ENCODE results near the gene CPD.
"Not testable (repeated sequence)": the region's sequence is repeated elsewhere in the genome, so short reads cannot be mapped to it uniquely, and the experiment has no call there.

The CPD gene

DNA sequence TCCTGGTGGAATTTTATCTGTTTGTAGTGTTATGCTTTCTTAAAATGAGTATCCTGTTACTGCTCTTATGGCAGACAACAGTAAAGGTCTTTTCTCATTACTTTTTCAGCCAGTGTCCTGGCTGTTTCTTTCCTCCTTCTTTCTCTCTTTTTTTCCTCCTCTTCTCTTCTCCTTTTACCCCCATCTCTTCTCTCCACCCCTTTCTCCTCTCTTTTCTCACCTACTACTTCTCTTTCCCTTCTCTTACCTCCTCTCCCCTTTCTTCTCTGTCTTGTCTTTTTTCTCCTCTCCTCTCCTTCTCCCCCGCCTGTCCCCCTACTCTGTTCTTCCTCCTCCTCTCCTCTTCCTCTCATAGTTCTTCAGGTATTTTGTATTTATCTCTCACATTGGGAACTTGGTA is 48.9 kb downstream of the CPD start:
- DNase-seq (ENCODE audit: low read depth), result no peak

DNA sequence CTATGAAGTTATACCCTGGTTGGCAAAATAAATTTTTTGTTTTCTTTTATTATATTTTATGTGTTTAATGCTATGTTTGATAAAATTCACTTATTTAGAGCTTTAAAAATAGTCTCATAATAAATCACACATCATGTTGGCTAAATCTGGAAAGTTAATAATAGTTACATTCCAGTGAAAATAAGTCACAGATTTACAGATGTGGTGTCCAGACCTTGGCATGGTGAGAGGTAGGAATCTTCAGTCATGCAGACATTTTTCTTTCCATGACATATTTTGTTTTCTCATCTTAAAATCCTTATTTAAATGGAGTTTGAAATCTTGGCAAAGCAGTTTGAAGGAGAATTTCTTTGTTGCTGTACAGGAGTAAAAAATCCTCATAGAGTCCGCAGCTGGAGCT is 50.4 kb downstream of the CPD start:
- DNase-seq (ENCODE audit: low read depth), result peak; percentile 77

DNA sequence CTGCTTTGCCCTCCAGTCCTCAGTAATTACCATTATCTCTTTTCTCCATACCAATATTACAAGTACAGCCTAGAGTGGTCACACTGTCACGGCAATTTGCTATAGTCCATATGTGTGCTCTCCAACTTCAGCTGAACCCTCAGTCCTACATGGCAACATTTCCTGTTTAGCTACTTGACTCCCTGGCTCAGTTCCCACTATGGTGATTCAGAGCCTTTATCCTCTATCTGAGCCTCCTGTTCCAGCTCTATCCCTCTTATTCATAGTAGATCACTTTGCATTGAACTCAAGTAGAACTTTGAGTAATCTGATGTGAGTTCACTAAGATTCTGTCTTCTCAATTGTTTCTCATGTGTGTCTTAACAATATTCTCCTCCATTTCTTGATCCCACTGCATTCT is 54.8 kb downstream of the CPD start:
- peak; percentile 81 for DNase-seq (ENCODE audit: low read depth)

DNA sequence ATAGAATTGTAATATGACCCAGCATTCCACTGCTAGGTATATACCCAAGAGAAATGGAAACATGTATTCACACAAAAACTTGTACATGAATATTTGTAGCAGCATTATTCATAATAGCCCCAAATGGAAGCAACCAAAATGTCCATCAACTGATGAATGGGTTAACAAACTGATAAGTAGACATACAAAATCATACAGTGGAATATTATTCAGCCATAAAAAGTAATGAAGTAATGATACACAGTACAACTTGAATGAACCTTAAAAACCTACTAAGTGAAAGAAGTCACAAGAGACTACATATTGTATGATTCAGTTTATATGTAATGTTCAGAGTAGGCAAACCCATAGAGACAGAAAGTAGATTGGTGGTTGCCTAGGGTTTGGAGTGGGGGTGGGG is 58.0 kb downstream of the CPD start:
- DNase-seq (ENCODE audit: low read depth), result no peak

DNA sequence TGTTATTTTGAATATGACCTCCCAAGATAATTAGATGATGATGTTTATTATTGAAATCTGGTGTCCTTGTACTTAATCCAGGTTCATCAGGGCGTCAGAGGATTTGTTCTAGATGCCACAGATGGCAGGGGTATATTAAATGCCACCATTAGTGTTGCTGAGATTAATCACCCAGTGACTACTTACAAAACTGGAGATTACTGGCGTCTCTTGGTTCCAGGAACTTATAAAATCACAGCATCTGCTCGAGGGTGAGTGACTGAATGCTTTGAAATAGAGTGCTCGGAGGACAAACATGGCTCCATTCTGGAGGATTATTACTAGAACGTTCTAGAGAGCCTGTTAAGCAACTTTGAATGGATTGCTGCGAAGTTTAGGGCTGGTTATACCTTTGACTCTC is 65.0 kb downstream of the CPD start:
- no peak for DNase-seq (ENCODE audit: low read depth)

DNA sequence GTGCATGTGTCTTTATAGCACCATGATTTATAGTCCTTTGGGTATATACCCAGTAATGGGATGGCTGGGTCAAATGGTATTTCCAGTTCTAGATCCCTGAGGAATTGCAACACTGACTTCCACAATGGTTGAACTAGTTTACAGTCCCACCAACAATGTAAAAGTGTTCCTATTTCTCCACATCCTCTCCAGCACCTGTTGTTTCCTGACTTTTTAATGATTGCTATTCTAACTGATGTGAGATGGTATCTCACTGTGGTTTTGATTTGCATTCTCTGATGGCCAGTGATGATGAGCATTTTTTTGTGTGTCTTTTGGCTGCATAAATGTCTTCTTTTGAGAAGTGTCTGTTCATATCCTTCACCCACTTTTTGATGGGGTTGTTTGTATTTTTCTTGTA is 67.9 kb downstream of the CPD start:
- not testable (repeated sequence) for DNase-seq (ENCODE audit: low read depth)

DNA sequence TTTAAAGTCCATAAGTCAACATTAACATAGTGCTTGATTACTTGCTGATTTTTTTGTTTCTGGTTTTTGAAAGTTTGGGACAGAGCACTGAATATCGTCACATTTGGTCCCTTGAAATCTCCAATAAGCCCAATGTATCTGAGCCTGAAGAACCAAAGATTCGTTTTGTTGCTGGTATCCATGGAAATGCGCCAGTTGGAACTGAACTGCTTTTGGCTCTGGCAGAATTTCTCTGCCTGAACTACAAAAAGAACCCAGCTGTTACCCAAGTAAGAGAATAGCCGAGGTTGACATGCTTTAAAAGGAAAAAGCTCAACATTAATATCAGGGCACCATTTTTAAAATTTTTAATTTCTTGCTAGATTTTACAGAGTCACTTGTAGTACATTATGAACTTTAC is 70.8 kb downstream of the CPD start:
- DNase-seq (ENCODE audit: low read depth), result peak; percentile 81

DNA sequence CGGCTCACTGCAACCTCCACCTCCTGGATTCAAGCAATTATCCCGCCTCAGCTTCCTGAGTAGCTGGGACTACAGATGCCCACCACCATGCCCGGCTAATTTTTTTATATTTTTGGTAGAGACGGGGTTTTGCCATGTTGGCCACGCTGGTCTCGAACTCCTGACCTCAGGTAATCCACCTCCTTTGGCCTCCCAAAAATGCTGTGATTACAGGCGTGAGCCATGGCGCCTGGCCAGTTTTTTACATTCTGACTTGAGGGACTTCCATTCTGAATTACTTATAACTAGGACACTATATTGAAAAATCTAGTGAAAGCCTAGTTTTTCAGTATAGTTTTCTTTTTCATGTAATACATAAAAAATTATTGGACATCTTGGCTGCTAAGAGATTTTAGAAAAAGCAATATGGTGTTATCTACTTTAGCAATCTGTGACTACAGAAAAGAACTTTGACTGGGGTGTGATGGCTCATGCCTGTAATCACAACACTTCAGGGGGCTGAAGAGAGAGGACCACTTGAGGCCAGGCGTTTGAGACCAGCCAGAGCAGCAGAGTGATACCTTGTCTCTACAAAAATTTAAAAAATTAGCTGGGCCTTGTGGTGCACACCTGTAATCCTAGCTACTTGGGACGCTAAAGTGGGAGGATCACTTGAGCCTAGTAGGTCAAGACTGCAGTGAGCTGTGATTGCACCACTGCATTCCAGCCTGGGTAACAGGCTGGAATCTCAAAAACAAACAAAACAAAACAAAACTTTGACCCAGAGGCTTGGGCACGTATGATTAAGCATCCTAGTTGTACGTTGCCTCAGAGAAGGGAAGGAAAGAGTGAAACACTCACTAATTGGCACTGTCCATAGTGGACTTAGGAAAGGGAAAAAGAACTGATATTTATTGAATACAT is 71.6 kb downstream of the CPD start:
- peak; percentile 90 for DNase-seq (ENCODE audit: low read depth)

DNA sequence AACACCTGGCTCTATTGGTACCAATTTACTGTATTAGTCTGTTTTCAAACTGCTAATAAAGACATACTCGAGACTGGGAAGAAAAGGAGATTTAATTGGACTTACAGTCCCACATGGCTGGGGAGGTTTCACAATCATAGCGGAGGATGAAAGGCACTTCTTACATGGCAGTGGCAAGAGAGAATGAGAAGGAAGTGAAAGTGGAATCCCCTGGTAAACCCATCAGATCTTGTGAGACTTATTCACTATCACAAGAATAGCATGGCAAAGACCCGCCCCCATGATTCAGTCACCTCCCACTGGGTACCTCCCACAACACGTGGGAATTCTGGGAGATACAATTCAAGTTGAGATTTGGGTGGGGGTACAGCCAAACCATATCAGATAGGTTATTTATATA is 75.9 kb downstream of the CPD start:
- DNase-seq (ENCODE audit: low read depth), result no peak

DNA sequence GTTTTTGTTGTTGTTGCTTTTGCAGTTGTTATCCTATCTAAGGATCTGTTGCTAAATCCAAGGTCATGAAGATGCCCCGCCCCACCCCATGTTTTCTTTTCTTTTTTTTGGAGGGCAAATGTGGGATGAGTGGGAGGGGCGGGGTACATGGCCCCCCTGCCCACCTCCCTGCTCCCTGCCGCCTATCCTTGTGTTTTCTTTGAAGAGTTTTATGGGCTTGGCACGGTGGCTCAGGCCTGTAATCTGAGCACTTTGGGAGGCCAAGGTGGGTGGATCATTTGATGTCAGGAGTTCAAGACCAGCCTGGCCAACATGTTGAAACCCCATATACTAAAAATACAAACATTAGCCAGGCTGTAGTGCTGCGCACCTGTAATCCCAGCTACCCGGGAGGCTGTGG is 79.6 kb downstream of the CPD start:
- DNase-seq (ENCODE audit: low read depth), result no peak

DNA sequence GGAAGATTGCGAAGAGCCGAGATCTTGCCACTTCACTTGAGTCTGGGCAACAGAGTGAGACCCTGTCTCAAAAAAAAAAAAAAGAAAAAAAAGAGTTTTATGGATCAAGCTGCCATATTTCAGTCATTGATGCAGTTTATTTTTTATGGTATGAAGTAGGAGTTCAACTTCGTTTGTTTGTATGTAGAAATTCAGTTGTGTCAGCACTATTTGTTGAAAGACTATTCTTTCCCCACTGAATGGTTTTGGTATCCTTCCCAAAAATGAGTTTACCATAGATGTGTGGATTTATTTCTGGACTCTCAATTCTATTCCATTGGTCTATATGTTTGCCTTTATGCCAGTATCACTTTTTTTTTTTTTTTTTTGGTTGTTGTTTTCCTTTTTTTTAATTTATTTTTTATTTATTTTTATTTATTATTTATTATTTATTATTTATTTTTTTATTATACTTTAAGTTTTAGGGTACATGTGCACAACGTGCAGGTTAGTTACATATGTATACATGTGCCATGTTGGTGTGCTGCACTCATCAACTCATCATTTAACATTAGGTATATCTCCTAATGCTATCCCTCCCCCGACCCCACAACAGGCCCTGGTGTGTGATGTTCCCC is 80.2 kb downstream of the CPD start:
- not testable (repeated sequence) for DNase-seq (ENCODE audit: low read depth)

DNA sequence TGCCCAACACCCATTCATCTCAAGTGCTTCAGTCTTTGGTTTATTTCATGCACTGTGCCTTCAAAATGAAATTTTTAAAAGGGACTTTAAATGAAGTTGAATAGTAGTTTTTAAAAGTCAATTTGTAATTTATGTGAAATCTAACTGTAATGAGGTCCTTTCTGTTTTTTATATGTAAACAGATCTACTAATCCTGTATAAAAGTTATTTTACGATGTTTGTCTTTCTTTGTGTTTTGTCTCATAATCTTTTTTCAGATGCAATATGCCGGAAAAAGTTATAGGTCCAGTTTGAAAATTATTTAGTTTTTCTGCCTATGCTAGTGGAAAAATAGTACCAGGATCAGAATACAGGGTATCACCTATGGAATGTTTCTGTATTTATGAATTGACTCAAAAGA is 89.7 kb downstream of the CPD start:
- DNase-seq (ENCODE audit: low read depth), result no peak

DNA sequence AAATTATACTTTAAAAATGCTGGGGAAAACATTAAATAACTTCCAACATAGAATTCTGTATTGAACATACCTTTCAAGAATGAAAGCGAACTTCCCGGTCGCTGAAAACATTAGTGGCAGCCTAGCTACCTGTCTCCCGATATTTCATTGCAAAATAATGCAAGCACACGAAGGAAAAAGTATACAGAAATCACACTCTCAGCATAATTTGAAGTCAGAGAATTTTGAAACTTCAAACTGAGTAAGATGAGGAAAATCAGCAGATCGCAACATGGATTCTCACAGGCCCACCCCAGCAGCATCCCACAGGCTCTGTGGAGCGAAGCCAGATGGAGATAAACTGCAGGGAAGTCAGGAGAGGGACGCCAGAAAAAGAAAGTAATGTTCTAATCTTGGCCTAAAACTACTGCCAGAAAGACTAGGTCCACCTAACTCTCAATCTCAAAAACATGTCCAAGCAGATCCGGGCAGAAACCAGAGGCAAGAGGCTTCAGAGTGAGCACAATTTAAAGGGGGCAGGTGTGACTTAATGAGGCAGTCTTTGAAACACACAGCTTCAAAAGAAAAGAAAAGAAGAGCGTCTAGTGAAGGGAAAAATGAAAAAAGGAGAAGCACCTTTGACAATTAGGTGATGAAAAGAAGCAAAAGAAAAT is 93.6 kb downstream of the CPD start:
- no peak for DNase-seq (ENCODE audit: low read depth)

DNA sequence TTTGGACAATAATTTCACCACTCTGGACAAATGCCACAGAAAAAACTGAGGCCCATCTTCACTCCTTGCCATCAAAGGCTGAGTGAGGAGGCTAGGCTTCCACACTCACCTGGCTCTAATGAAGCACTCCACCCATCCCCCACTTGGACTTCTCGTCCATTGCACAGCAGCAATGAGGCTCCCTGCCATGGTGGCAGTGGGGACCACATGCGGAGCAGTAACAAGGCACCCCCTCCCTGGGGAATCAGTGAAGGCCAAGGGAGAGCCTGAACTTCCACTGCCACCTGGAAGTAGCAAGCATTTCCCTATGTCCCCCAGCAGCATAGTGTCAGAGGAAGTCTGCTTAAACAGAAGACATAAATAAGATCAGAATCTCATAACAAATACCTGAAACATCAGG is 96.5 kb downstream of the CPD start:
- no peak for DNase-seq (ENCODE audit: low read depth)

DNA sequence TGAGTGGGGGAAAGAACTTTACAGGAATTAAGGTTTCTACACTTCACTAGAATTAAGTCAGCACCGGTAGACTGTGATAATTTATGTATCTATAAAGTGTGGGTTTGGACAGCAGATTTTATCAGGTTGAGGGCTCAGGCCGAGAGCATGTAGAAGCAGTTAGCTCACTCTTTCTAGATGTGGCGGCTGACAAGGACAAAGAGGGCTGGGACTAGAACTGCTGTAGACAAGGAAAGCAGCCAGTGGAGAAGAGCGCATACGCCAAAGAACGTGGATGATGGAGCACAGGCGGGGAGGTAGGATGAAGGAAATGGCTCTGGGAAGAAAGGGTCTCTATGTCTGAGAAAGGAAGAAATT is 98.0 kb downstream of the CPD start:
- peak; percentile 1 for DNase-seq (ENCODE audit: low read depth)

DNA sequence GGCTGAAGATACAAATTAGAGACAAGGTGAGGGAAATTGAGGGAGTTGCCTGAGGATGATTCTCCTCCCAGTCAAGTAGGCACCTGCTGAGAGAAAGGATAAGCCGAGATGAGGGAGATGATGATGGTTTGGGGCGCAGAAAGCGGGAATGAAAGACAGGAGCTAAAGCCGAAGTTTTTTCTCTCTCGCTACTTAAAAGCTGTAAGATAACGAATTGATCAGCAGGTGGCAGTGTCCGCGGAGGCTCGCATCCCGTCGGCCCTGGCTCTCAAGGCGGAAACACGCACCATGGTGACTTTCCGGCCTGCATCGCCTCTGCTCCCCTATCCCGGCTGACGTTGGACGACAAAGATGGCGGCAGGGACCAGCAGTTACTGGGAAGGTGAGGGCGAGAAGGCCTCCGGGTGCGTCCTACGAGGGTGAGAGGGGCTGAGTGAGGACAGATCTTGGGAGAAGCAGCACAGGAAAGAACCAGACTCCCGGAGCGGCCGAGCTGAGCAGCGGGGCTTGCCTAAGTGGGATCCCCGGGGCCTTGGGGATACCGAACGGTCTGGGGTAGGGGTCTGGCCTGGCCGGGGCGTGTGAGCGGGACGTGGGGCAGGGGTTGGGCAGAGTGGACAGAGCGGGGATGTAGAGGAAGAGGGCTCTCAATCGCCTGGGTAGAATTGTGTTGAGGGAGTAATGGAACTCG is 98.5 kb downstream of the CPD start, which contains the start of gene GOSR1:
Gene GOSR1, plus strand, starts transcription at position 326 of the 691 bp plus-strand sequence. Its CDS starts 26 bp downstream, at position 352.
- peak; percentile 95 for DNase-seq (ENCODE audit: low read depth)

DNA sequence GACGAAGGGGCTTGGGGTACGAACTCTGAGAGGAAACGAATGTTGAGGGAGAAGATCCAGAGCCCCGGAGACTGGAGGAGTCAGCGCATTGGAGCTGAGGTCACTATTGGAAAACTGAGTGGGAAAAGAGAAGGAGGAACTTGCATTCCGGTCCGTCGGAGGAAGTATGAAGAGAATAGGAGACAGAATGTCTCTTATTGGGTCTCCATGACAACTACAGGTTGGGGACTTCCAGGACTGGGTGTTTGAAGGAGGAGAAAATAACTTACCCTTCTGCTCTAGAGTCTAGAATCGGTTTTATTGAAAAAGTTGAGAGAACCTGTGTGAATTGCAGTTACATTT is 99.0 kb downstream of the CPD start:
- DNase-seq (ENCODE audit: low read depth), result peak; percentile 8

DNA sequence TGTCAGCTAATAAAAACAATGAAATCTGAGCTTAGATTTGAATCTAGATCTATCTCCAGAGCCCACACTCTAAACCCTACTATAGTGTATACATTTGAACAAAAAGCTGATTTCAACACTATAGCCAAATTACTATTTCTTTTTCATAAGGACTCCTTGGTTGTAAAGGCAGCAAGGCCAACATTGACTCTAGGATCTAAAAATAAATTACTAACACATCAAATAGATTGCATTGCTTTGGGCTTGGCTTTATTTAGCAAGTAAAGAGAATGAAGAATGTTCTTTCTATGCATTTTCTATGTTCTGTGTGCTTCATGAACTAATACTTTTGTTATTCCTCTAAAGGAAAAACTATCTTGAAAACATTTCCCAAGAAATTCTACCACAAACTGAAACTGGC is 103.8 kb downstream of the CPD start:
- DNase-seq (ENCODE audit: low read depth), result no peak

DNA sequence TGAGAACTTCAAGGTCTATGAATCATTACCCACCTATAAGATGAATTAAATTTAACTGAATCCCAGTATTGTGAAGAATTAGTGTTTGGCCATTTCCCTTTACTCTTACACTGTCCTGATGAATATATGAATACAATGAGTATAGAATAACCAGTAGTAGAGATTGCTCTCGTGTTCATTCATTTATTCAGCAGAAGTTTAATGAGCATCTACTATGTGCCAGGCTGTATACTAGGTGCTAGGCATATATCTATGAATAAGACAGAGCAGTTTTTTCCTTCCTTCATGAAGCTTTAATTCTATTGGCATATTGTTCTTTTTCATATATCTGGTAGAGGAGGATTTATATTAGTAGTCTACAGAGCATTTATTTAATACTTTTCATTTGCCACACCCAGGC is 104.4 kb downstream of the CPD start:
- no peak for DNase-seq (ENCODE audit: low read depth)

DNA sequence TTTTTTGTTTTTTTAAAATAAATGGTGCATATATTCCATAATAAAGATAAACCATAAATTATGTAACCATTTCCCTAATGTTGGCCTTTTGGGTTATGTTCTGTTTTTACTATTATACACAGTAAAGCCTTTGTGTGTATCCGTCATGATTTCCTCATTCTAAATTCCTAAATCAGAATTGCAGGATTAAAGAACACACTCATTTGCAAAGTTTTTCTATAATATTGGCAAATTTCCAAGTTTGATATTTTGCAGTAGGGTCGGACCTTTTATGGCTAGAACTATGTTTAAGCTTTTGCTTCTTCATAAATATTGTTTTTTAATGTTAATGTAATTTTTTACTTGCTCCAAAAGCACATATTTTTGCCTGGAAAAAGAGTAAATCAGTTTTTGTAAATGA is 115.1 kb downstream of the CPD start:
- no peak for DNase-seq (ENCODE audit: low read depth)

DNA sequence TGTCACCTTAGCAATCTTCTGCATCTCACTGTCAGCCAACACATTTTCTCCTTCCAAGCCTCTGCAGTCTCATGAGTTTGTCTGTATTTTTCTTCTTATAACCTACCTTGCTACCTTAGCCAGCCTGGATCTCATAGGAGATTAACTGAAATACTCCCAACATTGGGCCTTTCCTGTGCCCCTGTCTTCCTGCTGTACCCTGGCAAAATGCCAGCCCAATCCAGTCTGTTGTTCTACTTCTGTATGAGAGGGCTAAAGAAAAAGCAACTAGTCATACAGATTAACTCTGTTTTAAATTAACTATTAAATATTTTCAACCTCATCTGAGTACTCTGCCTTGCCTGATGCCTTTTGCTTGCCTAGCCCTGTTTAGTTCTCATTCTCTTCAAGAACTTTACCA is 116.9 kb downstream of the CPD start:
- DNase-seq (ENCODE audit: low read depth), result no peak

DNA sequence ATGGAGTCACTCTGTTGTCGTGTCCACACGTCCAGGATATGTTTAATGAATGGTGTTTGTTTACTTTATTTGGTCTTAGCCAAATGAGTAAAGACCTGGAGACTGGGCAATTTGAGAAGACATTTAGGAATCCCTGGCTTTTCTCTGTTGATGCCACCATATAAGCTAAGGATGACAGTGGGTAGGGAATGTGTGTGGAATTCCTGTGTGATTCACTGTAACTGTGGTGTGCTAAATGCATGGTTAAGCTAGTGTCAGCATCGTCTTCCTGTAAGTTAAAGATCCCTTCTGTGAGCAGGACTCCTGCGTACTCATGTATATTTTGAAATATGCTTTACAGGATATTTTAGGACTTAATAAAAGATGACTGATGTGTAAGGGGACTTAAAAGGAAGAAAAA is 124.8 kb downstream of the CPD start:
- DNase-seq (ENCODE audit: low read depth), result peak; percentile 5

Measured in fibroblast of gingiva (primary cell).